Measurements from ENCODE around the gene GUCY1B1. TPM values are rescaled to one million over a fixed set of nuclear protein-coding genes. Genes with fewer than 3 reads are reported as not detected.
A peak's percentile ranks its signal among the peaks of the same experiment; 100 is the strongest.

Gene GUCY1B1
- total RNA-seq, 2 donors from 2014 or later, result 10.5 to 14.4 TPM

DNA sequence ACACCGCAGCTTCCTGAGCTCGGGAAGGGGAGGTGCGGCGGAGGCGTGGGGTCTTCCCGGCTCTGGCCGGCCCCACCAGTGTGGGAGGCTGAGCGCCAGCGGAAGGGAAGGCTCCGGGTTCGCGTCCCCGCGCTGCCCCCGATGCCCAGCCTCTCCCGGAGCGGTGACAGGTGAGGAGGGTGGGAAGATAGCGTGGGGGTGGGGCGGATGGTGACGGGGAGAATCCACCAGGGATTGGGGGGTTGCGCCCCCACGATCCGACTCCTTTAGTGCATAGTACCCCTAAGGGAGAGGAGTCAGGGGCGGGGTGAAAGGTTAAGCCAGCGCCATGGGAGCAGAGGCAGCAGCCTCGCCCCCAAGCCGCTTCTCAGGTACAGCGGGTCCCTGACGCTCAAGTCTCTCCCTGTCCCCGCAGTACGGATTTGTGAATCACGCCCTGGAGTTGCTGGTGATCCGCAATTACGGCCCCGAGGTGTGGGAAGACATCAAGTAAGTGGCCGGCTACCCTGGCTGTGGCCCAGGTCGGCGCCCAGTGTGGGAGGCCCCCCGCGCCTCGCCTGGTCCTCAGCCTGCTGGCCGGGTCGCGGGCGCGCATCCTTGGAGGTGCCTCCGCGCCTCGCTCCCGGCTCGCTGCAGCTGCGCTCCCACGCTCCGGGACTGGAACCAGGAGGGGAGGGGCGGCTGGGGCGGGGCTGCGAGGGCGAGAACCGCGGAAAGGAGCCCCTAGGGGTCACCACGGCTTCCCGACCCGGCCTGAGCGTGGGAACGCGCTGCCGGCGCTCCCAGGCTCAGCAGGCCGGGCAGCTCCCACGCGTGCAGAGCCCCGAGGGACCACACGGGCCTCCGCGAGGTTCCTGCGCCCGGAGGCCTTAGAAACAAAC, 791 bp downstream of the GUCY1B1 start:
- DNase-seq, result peak; percentile 81
- peak; percentile 63 to 80 for ATAC-seq
- intact Hi-C loops (cut with DNase I), result loop anchor here in 1 of 2 donors (10.0 kb wide), 1 partner anchor 95 kb away; the partner anchor contains the start of gene GUCY1A1

- no peak for DNase-seq
- ATAC-seq, result no peak
- intact Hi-C loops (cut with DNase I), result loop anchor here in 1 of 2 donors (10.0 kb wide), 1 partner anchor 96 kb away; the partner anchor contains the start of gene GUCY1A1
Measured at GRCh38 chr4:155761047-155761446, 2.2 kb downstream of the GUCY1B1 start.

DNA sequence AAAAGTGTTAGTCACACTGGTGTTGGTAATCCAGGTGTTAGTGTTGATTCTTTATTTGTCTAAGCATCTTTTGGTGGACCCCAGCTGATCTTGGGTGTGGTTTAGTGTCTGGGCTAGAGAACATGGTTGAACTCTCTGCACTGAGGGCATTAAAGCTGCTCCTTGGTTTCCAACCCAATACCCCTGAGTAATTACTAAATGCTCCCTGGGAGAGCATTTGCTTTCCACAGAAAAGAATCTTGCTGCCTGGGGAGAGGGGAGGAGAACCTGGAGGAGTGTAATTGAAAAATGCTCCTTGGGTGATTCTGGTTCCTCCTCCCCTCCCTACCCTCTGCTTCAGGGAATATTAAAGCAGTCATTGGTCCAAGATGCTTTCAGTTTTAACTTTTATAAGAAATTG, 3.1 kb downstream of the GUCY1B1 start:
- DNase-seq (no peak), ATAC-seq (no peak)
- intact Hi-C loops (cut with DNase I), result loop anchor here in 1 of 2 donors (10.0 kb wide), 1 partner anchor 97 kb away; the partner anchor contains the start of gene GUCY1A1

- intact Hi-C loops (cut with DNase I), result loop anchor here in 1 of 2 donors (10.0 kb wide), 1 partner anchor 98 kb away; the partner anchor contains the start of gene GUCY1A1
- DNase-seq (no peak), ATAC-seq (no peak)
Measured at GRCh38 chr4:155762334-155762733, 3.5 kb downstream of the GUCY1B1 start.

GRCh38 chr4:155763551-155763950, 4.7 kb downstream of the GUCY1B1 start:
- DNase-seq, result no peak
- ATAC-seq, result no peak
- intact Hi-C loops (cut with DNase I), result loop anchor here in 1 of 2 donors (10.0 kb wide), 1 partner anchor 99 kb away; the partner anchor contains the start of gene GUCY1A1

- no peak for DNase-seq
- intact Hi-C loops (cut with DNase I), result loop anchor here in 1 of 2 donors (10.0 kb wide), 1 partner anchor 100 kb away; the partner anchor contains the start of gene GUCY1A1
- no peak for ATAC-seq
Measured at GRCh38 chr4:155765149-155765548, 6.3 kb downstream of the GUCY1B1 start.

GRCh38 chr4:155766622-155767021, 7.8 kb downstream of the GUCY1B1 start:
- intact Hi-C loops (cut with DNase I), result loop anchor here in 1 of 2 donors (10.0 kb wide), 1 partner anchor 102 kb away; the partner anchor contains the start of gene GUCY1A1
- ATAC-seq, result no peak
- no peak for DNase-seq

- intact Hi-C loops (cut with DNase I), result loop anchor here in 1 of 2 donors (10.0 kb wide), 1 partner anchor 104 kb away; the partner anchor contains the start of gene GUCY1A1
- no peak for ATAC-seq
- no peak for DNase-seq
Measured at GRCh38 chr4:155768370-155768769, 9.5 kb downstream of the GUCY1B1 start.

- ATAC-seq (no peak), DNase-seq (no peak)
- intact Hi-C loops (cut with DNase I), result loop anchor here in 1 of 2 donors (10.0 kb wide), 1 partner anchor 104 kb away; the partner anchor contains the start of gene GUCY1A1
Measured at GRCh38 chr4:155769090-155769489, 10.3 kb downstream of the GUCY1B1 start.

DNA sequence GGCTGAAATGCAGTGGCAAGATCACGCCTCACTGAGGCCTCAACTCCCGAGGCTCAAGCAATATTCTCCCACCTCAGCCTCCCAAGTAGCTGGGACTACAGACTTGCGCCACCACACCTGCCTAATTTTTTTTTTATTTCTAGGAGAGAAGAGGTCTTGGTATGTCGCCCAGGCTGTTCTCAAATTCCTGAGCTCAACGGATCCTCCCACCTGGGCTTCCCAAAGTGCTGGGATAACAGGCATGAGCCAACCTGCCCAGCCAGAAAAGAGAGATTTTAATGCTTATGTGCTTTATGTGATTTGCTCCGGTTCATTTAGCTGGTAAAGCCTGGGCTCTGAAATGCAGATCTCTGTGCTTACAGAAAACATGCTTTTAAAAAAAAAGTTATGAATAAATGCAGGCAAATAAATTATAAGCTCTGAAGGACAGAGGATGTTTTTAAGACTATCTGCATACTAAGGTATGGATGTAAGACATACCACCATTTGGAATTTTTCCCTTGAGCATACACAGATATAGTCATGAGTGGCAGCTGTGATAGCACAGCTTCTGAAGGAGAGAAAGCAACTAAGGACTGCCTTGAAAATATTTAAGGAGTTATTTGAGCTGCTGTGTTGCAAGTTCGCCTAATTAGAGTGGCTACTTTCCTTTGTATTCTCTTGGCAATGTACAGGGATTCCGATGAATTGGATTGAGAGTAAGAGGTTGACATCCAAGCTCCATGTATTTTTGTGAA, 13.8 kb downstream of the GUCY1B1 start:
- intact Hi-C loops (cut with DNase I), result no loop called here
- DNase-seq, result no peak
- no peak for ATAC-seq

DNA sequence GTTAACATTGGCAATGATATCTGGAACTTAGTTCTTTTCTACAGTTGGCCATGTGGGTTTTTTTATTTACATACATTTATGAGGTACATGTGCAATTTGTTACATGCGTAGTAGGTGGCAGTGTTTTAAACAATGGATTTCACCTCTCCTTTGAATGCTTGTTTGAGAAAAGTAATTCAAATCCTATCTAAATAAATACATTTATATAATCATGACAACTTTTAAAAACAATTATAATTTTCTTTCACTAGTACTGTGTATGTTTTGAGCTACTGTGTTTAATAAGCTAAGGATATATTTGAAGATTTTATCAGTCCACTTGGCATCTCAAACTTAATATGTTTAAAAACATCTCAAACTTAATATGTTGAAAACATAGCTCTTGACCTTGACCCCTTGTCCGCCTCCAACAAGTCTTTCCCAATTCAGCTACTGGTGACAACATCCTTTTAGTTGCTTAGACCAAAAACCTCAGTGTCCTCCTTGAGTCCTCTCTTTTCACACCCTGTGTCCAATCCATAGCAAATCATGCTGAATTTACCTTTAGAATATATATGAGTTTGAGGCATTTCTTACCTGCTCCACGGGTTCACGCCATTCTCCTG, 14.5 kb downstream of the GUCY1B1 start:
- no peak for DNase-seq
- intact Hi-C loops (cut with DNase I), result no loop called here
- ATAC-seq, result no peak

GRCh38 chr4:155774033-155774432, 15.2 kb downstream of the GUCY1B1 start:
- intact Hi-C loops (cut with DNase I), result no loop called here
- DNase-seq, result no peak
- peak; percentile 18 to 23 for ATAC-seq

DNA sequence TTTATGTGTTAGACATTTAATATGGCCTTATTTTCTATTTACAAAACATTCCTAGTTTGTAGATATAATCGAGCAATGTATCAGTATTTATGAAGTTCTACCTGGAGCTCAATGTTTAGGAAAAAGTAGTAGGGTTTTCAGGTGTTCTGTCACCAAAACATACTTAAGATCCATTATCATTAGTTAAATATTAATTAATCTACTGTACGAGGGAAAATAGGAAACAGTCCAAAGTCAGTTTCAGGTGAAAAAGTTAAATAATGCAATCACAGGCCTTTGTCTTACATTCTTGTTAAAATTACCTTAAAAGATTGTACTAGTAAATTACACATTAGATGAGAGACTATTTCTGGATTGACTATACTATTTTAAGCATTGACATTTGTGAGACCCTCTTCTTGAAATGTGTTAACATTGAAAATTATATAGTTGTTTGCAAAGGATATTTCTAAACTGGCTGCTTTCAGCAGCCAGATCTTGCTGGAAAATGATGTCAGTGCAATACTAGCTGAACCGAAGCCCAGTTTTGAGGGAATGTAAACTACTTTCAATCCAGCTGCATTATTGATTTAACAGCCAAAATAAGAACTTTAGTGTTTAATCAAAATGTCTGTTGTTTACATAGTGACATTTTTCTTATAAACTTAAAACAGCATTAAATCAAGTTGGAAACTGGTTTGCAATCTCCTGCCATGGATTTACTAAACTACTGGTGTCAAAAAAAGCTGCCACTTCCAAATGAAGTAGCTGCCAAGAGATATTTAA, 19.3 kb downstream of the GUCY1B1 start:
- ATAC-seq (no peak), DNase-seq (no peak)
- intact Hi-C loops (cut with DNase I), result no loop called here

GRCh38 chr4:155780775-155781174, 22.0 kb downstream of the GUCY1B1 start:
- DNase-seq, result no peak
- intact Hi-C loops (cut with DNase I), result loop anchor here in 1 of 2 donors (5.0 kb wide), 1 partner anchor 338 kb away; no protein-coding TSS in a partner anchor

GRCh38 chr4:155781249-155781831, 22.5 kb downstream of the GUCY1B1 start:
- intact Hi-C loops (cut with DNase I), result loop anchor here in 1 of 2 donors (5.0 kb wide), 1 partner anchor 339 kb away; no protein-coding TSS in a partner anchor
- no peak for DNase-seq
- ATAC-seq, result no peak

More at GRCh38 chr4:155780775-155781174, 22.0 kb downstream of the GUCY1B1 start:
- ATAC-seq, result no peak

DNA sequence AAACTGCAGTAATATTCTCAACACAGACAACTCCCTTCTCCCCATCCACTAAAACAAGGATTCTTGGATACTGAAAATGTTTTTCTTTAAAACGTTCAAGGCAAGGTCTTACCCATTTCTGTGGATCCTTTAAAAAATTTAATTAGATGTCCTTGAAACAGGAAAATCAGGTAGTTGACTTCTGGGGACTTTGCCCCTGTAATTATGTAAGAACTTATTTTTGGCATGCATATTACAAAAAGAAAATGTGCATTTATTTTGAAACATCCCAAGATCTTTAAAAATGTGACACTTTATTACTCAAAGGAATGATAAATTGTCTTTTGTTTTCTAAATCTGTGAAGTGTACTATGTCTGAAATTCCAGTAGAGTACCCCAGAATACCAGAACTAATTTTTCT, 25.8 kb downstream of the GUCY1B1 start:
- intact Hi-C loops (cut with DNase I), result loop anchor here in 1 of 2 donors (5.0 kb wide), 1 partner anchor 342 kb away; no protein-coding TSS in a partner anchor
- ATAC-seq (no peak), DNase-seq (no peak)

GRCh38 chr4:155785828-155786227, 27.0 kb downstream of the GUCY1B1 start:
- peak in 1 of 2 donors; percentile 44 for ATAC-seq
- intact Hi-C loops (cut with DNase I), result loop anchor here in 1 of 2 donors (2.0 kb wide), 2 partner anchors 343 to 383 kb away; no protein-coding TSS in a partner anchor
- DNase-seq, result no peak
